Fibroblast of skin of left quadriceps (primary cell): ENCODE measurements around the gene CDK9.

Experiments used
- DNase-seq, 2 experiments: peaks; one replicate each; pipeline ENCODE4 v3.0.0-alpha.2; 2013; ENCODE audit warnings: low read depth in 2 of 2

Gene CDK9

DNA sequence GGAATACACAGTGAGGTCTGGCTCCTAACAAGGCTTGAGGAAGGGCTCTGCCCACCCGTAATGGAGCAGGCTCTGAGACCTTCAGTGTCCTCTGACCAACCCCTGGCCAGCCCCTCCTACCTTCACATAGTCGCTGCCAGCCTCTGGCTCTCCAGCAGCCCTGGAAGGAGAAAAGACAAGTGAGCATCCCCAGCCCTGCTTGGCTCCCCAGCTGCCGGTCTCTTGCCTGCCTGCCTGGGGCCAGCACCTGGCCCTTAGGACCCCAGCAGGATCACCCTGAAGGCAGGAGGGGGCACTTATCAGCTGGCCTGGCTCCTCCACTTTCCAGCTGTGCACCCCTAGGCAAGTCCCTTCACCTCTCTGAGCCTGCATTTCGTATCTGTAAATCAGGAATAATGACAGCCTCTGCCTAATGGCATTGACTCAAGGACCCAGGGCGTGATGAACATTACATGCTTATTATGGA, 24.3 kb upstream of the CDK9 start:
- DNase-seq = no peak

GRCh38 chr9:127762111-127762676, 23.6 kb upstream of the CDK9 start:
- DNase-seq = no peak

- no peak for DNase-seq
These were observed 21.9 kb upstream of the CDK9 start for GRCh38 chr9:127763918-127764384.

DNA sequence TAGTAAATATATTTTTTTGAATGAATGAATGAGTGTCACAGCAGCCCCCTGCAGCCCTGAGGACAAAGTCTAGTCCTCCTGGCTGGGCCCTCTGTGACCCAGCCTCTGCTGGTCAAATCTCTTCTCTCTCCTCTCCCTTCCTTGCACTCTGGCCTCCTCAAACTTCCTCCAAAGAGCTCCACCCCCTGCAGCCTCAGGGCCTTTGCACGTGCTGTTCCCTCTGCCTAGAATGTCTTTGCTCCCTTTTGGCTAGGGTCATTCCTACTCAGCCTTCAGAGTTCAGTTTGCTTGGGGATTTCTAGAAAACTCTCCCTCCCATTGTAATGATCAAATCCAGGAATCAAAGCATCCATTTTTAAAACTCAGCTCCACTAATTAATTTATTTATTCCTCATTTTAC, 20.4 kb upstream of the CDK9 start:
- no peak for DNase-seq

DNA sequence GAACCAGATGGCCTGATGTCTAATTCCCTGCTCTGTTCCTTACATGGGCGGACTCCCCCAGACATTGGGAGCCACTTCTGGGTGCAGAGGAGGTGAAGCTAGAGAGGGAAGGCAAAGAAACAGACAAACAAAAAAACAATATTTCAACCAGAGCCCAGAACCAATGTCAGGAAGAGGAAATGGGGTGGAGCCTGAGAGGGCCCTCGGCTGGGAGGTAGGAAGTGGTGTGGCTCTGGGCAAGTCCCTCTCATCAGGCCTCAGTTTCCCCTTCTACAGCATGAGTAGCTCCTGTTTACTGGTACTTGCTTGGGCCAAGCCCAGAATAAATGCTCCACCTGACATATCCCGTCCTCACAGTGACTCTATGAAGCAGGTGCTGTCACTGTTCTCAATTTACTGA, 18.4 kb upstream of the CDK9 start:
- no peak for DNase-seq

DNA sequence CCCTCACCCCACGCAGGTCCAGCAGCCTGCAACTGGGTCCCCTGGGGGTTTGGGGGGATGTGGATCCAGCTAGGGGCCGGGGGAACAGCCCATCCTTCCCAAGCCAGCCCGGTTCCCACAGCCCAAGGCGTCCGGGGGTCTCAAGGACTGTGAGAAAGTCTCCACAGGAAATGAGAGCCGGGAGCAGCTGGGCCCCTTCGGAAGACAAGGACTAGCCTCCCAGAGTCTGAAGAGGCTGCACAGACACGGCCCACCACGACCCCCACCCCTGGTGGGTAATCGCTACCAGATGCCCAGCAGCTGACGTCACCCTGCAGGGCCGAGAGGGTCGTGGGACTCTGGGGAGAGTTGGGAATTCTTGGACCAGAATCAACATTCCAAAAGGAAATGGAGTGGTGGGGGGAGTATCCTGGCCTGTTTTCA, 17.9 kb upstream of the CDK9 start:
- peak; percentile 57 to 61 for DNase-seq

- DNase-seq = no peak
These were observed 17.1 kb upstream of the CDK9 start for GRCh38 chr9:127768698-127769097.

GRCh38 chr9:127769101-127769500, 16.7 kb upstream of the CDK9 start:
- DNase-seq = no peak

DNA sequence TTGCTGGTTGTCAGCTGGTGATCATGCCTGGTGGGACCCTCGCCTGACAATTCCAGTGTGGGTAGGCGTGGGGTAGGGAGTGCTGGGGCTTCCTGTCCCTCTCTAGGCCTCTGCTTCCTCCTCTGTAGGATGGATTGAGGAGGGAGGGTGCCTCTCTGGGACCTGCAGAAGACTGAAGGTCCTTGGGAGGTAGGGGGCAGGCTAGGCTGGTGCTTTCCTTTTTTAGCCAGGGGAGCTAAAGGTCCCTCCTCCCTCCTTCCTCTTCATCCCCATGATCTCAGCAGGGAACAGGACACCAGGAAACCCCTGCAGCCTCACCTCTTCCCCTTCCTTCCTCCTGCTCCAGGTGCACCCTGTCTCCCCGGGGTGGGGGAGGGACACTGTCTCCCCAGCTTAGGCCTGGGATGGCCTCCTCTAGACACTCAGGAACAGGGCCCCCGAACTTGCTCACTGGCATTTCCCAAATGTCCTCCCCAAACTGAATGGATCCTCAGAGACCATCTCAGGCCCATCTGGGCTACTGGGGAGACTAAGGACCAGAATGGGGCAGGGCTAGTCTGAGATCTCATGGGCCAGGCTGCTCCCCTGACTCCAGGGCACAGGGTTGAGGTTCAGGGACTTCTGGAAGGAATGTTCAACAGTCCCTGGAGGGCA, 15.8 kb upstream of the CDK9 start:
- DNase-seq = no peak

DNA sequence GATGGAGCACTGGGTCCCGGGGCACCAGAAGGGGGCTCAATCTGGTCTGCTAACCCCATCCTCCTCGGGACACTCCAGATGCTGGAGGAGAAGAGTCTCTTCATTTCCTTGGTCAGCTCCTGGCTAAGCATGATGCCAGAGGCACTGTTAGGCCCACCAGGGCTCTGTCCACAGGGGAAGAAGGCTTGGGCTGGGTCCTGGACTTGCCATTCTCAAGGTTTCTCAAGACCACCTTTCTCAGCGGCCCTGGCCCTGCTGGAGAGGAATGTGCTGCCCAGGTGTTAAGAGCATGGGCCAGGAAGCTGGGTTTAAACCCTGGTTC, 15.3 kb upstream of the CDK9 start:
- DNase-seq = no peak

DNA sequence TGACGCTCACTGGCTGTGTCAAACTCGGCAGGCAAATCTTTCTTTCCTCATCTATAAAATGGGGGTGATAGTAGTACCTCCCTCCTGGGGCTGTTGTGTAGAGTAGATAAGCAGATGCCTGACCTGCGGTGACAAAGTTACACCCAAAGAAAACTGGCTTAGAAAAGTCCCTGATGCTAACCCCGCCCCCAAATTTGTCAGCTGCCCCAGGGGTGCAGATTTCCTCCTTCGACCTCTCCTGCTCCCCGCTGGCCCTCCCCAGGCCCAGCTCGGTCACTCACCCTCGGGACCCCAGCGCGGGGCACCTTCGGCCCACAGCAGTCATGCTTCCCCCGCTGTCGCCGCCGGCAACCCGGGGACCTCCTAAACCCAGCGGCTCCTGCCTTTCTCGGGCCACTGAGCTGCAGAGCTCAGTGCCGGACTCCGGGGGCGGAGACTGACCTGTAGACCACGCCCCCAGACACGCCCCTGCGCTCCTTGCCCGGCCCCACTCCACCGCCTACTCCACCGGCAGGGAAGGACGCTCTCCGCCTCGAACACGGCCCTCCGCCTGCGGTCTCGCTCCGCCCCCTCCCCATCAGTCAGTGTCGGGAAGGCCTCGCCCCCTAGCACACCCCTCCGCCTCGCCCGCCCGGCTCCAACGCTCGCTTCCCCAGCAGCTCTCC, 14.8 kb upstream of the CDK9 start:
- DNase-seq = peak; percentile 94 to 95

DNA sequence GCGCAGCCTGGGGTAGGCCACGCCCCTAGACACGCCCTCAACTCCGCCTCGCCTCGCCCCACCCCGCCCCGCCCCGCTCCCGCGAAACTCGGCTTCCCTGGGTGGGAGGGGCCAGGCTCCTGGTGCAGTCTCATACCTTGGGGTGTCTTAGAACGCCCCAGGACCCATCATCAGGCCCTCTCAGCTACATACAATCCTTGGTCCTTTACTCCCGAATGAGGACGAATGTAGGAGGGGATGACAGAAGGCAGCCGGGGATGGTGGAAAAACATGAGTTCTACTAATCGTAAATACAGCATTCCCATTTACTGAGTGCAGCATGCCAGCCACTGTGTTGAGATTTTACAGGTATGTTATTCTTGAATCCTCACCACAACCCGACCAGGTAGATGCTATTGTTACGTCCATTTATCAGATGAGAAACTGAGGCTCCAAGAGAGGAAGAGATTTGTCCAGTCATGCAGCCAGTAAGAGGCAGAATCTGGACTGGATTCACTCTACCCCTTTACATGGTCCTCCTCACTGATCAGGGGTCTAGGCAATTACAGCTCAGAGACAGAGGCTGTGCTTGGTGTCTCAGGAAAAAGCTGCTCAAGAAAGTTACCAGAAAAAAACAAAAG, 14.2 kb upstream of the CDK9 start:
- no peak for DNase-seq

DNA sequence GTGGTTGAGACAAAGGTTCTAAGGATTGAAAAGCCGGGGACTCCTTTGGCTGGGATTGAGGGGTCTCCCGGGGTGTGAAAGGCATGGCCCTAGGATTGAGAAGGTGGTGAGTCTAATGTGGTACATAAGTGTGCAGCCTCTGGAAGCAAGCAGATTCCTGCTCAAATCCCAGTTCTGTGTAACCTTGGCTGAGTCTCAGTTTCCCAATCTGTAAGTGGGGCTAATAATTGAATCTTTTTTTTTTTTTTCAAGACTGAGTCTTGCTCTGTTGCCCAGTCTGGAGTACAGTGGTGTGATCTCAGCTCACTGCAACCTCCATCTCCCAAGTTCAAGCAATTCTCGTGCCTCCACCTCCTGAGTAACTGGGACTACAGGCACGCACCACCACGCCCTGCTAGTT, 13.2 kb upstream of the CDK9 start:
- DNase-seq = no peak

GRCh38 chr9:127773272-127773671, 12.6 kb upstream of the CDK9 start:
- DNase-seq = no peak

DNA sequence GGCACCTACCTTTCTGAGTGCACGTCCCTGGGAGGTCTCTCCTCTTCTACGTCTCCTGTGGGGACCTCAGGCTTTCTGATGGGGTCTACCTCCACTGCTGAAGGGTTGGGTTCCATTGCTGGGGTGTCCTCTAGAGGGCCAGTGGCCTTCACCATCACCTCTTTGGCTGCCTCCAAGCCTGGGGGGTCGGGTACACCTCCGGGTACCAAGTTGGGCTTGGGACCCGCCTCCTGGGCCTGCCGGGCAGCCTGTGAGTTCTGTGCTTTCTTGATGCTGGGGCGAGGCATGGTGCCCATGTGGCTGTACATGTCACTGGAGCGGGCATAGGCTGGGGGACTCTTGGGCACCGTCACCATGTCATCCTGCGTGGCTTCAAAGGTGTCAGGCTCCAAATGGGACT, 11.9 kb upstream of the CDK9 start:
- no peak for DNase-seq

DNA sequence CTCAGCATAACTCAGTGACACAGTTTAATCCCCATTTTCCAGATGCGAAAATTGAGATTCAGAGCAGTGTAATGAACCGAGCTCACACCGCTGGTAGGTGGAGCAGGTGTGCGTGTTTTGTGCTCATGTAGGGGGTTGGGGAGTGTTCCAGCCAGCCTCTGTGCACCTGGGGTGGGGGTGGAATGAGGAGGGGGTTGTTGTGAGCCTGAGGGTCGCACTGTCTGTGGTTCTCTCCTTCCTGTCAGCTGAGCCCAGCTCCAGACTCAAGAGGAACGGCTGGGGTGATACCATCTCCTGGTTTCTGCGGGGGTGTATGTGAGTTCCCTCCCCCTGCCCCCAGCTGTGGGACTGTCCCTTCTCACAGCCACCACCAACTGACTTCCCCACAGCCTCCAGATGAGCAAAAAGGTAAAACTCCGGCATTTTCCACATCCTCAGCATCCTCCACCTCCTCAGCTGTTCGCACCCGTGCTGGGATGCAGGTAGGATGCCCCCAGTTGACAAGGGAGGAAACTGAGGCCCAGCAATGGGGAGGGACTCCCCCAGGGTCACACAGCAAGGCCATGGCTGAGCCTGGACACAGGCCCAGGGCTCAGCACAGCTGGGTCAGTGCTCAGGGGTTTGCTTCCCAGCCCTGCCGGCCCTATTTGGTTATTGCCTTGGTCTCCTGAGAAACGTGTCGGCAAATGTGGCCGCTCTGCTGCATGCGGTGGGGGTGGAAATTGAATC, 9.5 kb upstream of the CDK9 start:
- DNase-seq = no peak

DNA sequence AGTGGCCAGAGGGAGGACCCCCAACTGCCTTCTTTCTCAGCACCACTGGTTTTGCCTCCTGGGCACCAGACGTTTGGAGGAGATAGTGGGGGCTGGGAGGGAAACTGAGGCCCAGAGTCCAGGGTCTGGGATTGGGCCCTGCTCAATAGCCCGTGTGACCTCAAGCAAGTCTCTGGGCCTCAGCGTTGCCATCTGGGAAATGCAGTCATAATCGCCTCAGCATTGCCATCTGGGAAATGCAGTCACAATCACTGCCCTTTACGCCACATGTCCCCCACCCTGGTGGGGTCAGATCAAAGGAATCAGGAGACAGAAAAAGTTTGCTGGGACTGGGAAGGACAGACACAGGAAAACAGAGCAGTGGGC, 8.9 kb upstream of the CDK9 start:
- no peak for DNase-seq

DNA sequence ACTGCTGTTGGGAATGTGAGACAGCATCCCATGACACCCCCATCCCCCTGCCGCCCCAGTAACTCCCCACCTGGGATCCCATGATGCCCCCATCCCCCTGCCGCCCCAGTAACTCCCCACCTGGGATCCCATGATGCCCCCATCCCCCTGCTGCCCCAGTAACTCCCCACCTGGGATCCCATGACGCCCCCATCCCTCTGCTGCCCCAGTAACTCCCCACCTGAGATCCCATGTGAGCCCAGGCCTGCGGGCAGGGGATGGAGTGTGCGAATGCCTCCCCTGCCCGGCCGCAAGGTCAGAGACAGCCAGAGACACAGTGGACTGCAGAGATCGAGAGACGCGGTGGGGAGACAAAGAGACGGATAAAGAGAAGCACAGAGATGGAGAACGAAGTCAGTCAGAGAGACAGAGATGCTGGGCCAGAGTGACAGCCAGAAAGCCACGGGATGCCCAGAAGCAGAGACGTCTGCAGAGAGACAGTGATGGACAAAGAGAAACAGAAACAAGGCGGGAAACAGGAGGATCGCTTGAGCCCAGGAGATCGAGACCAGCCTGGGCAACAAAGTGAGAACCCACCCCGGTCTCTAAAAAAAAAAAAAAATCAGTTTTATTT, 8.4 kb upstream of the CDK9 start:
- DNase-seq = no peak

GRCh38 chr9:127778280-127779135, 7.3 kb upstream of the CDK9 start, which contains the start of gene SH2D3C:
Gene SH2D3C (minus strand): TSS chr9:127778666. CDS start chr9:127778627, 39 bp downstream.
- no peak for DNase-seq

GRCh38 chr9:127779136-127779981, 6.5 kb upstream of the CDK9 start:
- no peak for DNase-seq
